ENCODE data around the gene TP73.
A peak's percentile ranks its signal among the peaks of the same experiment; 100 is the strongest.

The TP73 gene

DNA sequence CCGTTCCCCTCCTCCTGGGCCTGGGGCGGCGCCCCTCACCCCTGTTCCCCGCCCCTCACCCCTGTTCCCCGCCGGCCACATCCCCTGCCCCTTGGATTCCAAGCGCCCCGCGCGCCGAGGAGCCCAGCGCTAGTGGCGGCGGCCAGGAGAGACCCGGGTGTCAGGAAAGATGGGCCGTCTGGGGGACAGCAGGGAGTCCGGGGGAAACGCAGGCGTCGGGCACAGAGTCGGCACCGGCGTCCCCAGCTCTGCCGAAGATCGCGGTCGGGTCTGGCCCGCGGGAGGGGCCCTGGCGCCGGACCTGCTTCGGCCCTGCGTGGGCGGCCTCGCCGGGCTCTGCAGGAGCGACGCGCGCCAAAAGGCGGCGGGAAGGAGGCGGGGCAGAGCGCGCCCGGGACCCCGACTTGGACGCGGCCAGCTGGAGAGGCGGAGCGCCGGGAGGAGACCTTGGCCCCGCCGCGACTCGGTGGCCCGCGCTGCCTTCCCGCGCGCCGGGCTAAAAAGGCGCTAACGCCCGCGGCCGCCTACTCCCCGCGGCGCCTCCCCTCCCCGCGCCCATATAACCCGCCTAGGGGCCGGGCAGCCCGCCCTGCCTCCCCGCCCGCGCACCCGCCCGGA lies at the start of gene TP73:
Gene TP73 (plus strand): TSS at position 587 of the 618 bp plus-strand sequence. CDS start 29,850 bp downstream, outside the sequence.
- peak; percentile 18 to 54 for DNase-seq

DNA sequence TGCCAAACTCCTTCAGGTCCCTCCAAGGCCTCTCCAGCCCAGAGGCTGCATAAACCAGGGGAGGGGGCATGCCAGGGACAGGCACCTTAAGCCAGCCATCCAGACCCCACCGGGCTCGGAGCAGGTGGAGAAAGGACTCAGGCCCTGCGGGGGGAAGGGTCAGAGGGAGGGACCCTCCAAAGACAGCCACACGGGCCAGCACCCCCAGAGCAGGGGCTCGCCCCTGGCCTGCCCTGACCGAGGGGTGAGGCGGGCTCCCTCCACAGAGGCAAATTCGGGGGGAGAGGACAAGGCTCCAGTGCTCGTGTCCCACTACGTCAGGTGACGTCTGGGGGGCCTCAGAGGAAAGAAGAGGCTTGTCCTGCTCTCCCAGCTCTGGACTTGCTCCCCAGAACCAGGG lies 49.2 kb upstream of the TP73 start:
- DNase-seq = no peak

GRCh38 chr1:3603571-3604467 lies 48.5 kb upstream of the TP73 start:
- DNase-seq = no peak

GRCh38 chr1:3604468-3604974 lies 47.8 kb upstream of the TP73 start:
- DNase-seq = no peak

DNA sequence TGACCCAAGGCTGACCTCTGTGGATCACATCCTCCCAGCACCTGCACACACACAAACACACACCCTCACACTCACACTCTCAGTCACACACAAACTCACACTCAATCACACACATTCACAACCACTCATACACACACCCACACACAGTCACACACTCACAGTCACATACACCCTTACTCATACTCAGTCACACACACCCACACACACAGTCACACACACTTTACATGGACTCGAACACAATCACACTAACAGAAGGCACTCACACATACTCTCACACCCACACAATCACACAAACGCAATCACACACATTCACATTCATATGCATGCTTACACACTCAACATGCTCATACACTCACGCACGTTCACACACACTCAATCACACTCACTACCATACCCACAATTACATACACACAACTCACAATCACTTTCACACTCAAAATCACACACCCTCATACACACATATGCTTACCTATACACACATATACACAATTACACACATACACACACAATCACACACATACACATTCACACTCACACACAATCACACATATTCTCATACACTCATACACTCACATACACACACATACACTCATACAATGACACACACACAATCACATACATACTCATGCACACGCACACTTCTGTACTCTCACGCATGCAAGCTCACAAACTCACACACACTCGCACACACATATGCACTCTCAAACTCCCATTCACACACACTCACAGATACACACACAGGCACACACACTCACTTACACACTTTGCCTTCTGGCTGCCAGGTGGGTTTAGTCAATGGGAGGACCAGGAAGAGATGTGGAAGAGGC lies 47.1 kb upstream of the TP73 start:
- DNase-seq = no peak

DNA sequence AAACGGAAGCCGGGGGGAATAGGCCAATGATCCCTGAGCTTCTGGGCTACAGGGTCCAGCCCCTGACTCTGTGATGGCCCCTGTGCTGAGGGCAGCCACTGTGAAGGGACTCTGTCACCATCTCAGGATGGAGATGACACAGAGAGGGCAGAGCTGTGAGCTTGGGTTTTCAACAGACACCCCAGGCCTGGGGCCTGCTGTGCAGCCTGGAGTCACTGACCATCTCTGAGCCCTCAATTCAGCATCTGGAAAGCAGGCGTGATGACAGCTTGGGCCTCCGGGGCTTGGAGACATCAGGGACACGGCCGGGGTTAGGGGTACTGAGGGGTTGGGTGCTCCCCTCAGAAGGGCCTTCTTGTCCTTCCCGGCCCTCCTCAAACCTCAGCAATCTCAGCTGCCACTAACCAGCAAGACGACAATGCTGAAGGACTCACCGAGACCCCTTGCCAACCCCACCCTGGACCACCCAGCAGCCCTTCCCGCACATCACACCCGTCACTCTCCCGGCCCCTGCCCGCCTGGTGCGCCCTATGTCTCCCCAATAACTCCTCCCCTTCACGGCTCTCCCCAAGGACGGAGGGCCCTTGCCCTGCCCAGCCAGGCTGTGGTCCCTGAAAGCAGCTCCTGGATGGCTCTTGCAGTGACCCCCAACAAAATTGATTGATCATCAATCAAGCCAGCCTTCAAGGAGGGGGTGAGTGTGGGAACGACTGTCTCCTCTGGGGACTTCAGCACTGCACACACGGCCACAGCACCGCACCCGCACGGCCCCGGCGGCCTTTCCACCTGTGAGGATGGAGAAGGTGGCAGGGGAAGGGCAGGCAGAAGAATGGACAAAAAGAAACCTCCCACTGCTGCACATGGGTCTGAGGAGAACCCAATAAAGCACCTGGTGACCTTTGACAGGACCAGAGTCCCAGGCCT lies 45.3 kb upstream of the TP73 start:
- DNase-seq = no peak

DNA sequence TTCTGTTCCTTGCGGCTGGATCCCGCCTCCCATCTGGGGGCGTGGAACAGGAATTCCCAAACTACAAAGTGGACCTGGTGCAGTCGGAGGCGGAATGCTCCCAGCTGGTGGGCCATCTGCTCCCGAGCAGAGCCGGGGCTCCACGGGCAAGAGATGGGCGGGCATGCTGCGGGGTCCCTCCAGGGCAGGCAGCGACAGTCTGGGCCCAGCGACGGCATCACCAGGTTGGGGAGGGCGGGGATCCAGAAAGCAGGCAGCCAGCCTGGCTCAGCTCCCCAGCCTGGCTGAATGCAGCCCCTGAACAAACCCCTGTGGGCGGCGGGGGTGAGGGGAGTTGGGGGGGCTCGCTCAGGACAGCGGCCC lies 44.6 kb upstream of the TP73 start:
- peak; percentile 52 to 78 for DNase-seq

GRCh38 chr1:3608154-3608553 lies 44.2 kb upstream of the TP73 start:
- DNase-seq = peak in 1 of 2 experiments; percentile 34

GRCh38 chr1:3609016-3609768 lies 43.1 kb upstream of the TP73 start:
- no peak for DNase-seq

DNA sequence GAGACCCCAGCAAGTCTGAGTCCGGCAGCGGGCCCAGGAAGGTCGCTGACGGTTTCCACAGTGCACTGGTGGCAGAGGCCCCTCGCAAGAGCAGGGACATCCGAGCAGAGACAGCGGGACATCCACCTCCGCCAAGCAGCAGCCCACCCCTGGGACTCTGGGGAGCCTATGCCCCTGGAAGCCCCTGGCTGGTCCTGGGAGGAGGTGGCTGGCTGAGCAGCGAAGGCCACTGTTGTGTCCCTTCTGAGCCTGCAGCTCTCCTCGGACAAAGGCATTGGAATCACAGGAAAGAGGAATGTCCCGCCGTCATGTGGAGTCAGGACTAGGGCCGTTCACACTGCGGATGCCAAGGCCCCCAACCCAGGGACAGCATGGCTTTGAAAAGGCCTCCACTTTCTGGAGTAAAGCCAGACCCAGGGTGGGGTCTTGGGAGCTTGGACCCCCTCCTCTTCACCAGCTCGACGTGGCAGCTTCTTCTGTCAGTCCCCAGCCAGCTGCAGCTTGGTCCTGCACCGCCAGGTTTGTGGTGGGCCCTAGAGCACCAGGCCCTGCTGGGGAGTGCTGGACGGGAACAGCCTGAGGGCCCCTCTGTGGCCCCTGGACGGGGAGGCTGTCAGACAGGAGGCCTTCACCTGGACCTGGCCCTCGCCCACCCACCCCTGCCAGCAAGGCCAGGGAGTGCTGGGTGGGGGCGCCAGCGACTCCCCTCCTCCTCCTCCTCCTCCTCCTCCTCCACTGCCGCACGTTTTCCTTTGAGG lies 42.4 kb upstream of the TP73 start:
- no peak for DNase-seq

DNA sequence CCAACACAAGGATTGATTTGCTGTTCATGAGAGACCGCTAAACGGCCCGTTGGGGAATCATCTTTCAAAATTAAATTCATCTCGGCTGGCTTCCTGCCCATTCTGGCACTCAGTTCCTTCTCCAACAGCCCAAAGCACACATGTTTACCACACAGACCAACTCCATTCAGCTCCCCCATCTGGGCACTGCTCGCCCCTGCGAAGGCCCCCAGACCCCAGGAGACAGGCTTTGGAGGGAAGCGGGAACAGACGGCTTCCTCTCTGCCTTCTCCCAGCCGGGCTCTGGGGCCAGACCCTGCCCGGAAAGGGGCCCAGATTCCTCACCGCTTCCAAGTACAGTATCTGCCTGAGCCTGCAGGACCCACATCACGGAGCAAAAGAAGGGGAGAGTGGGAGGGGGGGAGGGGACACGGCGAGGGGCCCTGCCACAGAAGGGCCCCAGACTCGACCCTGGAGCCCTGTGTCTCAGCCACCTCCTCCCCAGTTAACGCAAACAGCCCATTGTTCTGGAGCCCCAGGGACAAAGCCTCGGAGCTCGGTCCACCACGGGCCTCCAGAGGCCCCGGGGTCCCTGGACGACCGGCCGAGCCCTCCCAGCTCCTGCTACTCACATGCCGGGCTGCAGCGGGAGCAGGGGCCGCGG lies 41.7 kb upstream of the TP73 start:
- DNase-seq = peak in 1 of 2 experiments; percentile 44

DNA sequence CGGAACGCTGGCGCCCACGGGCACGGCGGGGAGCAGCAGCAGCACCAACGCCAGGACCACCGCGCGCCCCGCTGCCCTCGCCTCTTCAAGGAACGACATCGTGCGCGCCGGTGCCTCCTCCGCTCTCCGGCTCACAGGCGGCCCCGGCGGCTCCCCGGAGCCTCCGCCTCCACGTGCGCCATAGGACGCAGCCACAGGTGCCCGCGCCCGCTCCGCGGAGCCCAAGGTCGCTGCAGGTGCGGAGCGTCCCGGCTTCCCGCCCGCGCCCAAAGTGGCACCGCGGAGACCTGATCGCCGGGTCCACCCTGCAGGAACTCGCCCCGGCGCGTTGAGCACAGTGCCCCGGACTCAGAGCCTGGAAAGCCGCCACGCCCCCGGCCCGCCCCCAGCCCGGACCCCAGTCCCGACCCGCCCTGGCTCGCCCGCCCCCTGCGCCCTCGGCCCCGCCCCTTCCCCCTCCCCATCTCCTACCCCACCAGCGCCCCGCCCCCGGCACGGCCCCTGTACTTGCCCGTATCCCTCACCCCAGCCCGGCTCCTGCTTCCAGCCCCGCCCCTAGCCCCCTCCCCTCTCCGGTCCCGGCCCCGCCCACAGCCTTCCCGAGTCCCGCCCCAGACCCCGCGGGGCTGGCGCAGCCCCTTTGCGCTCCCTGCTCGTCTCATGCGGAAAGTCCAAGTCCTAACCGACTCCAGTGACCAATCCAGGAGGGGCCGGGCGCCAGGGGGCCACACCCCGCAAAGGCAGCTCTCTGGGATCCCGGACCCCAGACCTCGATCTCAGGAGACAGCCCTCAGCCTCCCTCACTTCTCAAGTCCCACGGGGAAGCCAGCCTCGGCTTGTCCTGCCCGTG lies 40.9 kb upstream of the TP73 start, which contains the start of gene MEGF6:
Gene MEGF6 (minus strand): TSS at position 339 of the 850 bp plus-strand sequence. CDS start 240 bp downstream, at position 99.
- DNase-seq = peak; percentile 44 to 49

- DNase-seq = no peak
These were observed 40.2 kb upstream of the TP73 start for GRCh38 chr1:3612123-3612522.

- DNase-seq = peak; percentile 22 to 23
These were observed 37.3 kb upstream of the TP73 start for GRCh38 chr1:3614755-3615742.

GRCh38 chr1:3616861-3617260 lies 35.5 kb upstream of the TP73 start:
- DNase-seq = no peak

DNA sequence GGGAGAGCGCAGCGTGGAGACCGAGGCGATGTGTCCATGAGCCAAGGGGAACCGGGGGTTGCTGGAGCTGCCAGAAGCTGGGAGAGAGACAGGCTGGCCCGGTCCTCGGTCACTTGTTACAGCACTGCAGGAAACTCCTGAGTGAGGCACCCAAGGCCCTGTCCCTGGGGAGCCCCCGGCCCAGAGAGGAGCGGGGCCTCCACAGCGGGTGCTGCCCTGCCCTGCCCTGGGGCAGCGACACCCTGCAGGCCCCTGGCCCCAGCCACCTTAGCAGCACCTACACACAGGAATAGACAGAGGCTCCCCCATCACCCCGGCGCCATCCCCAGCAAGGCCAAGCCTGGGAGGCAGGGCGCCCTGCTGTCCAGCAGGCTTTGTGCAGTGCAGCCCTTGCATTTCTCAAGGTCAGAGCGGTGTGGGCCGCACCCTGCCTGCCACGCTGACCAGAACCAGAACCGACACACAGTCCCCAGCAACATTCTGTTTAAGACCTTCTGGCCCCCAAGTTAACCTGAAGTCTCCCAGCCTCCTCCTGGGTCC lies 34.4 kb upstream of the TP73 start:
- no peak for DNase-seq

DNA sequence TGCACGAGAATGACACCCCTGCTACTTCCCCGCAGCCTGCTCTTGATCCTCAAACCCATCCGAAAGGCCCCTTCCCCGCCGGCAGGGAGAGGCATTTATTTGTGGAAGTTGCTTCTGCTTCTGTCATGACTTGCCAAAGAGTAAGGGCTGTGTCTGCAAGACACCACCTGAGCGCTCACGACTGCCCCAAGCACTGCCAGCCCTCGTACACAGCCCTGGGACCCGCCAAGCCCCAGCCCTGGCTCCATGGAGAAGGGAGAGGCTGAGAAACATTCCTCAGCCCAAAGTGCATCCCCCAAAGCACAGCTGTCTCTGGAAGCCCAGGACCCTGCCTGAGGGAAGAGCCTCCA lies 33.8 kb upstream of the TP73 start:
- DNase-seq = no peak
